IMR-90 (cell line): Measurements from ENCODE around the gene AIF1.

Experiments used
- CTCF ChIP-seq: conservative IDR thresholded peaks from 2 replicates; pipeline ENCODE4 v1.5.1; 2012; ENCODE audit warnings: mild to moderate bottlenecking, low read depth, low read length, improper control_type of control experiment
- MAZ ChIP-seq: IDR thresholded peaks from 2 replicates; pipeline ENCODE4 v1.6.1; 2012; ENCODE audit warnings: low read depth, mild to moderate bottlenecking, low read length, improper control_type of control experiment, moderate library complexity, borderline replicate concordance
- POLR2A ChIP-seq: IDR thresholded peaks from 2 replicates; pipeline ENCODE4 v1.6.1; 2012; ENCODE audit warnings: mild to moderate bottlenecking, low read depth, low read length
- RAD21 ChIP-seq: IDR thresholded peaks from 2 replicates; pipeline ENCODE4 v1.6.1; 2012; ENCODE audit warnings: low read length, improper control_type of control experiment

GRCh38 chr6:31585491-31585890 is 29.5 kb upstream of the AIF1 start:
- TF ChIP-seq RAD21, result no peak
- TF ChIP-seq CTCF, result peak; percentile 29; the same call in 1 of the 2 replicates
- no peak for TF ChIP-seq MAZ
- TF ChIP-seq POLR2A, result no peak
